DOHH2 (cell line): ENCODE results near the gene DHRS2.

Source experiments
- H3F3A ChIP-seq: fragments of 200-600 bp; sonication (generic), shearing (Covaris generic); 2 replicates; pipeline ENCODE4 v1.6.0; 2016; ENCODE audit warnings: antibody characterized with exemption, mild to moderate bottlenecking; ENCODE audit not compliant: control insufficient read depth, insufficient read depth
- H3K27ac ChIP-seq: fragments of 200-600 bp; sonication (generic); 2 replicates; pipeline ENCODE4 v1.5.1; 2014; ENCODE audit warnings: low read depth, mild to moderate bottlenecking, low read length, moderate library complexity
- H3K27me3 ChIP-seq: fragments of 200-600 bp; sonication (generic); 2 replicates; pipeline ENCODE4 v1.6.1; 2014; ENCODE audit warnings: mild to moderate bottlenecking, low read length, mixed read lengths; ENCODE audit not compliant: control insufficient read depth
- H3K36me3 ChIP-seq: fragments of 200-600 bp; sonication (generic); 2 replicates; pipeline ENCODE4 v1.6.1; 2014; ENCODE audit warnings: mild to moderate bottlenecking, low read length, moderate library complexity, mixed read lengths; ENCODE audit not compliant: control insufficient read depth
- H3K4me1 ChIP-seq: fragments of 200-600 bp; sonication (generic); 2 replicates; pipeline ENCODE4 v1.6.1; 2014; ENCODE audit warnings: mild to moderate bottlenecking, low read length, mixed read lengths; ENCODE audit not compliant: control insufficient read depth
- H3K4me2 ChIP-seq: fragments of 200-600 bp; sonication (generic); 2 replicates; pipeline ENCODE4 v1.6.0; 2014; ENCODE audit warnings: mild to moderate bottlenecking, low read length, moderate library complexity
- H3K4me3 ChIP-seq: fragments of 200-600 bp; sonication (generic); 2 replicates; pipeline ENCODE4 v1.5.1; 2014; ENCODE audit warnings: mild to moderate bottlenecking, low read length, mixed read lengths
- H3K79me2 ChIP-seq: fragments of 200-600 bp; sonication (generic); 2 replicates; pipeline ENCODE4 v1.6.1; 2014; ENCODE audit warnings: mild to moderate bottlenecking, low read length, mixed read lengths; ENCODE audit not compliant: control insufficient read depth
- H3K9me2 ChIP-seq: fragments of 200-600 bp; sonication (generic); replicated peaks from 2 replicates; pipeline ENCODE4 v1.6.1; 2014; ENCODE audit warnings: mild to moderate bottlenecking, low read length, mixed read lengths; ENCODE audit not compliant: control insufficient read depth
- H3K9me3 ChIP-seq: fragments of 200-600 bp; sonication (generic); 2 replicates; pipeline ENCODE4 v1.6.1; 2014; ENCODE audit warnings: antibody characterized with exemption, low read length, mixed read lengths; ENCODE audit not compliant: control insufficient read depth, insufficient read depth
- H4K20me1 ChIP-seq: fragments of 200-600 bp; sonication (generic); 2 replicates; pipeline ENCODE4 v1.6.0; 2014; ENCODE audit warnings: low read depth, mild to moderate bottlenecking, antibody characterized with exemption, low read length, moderate library complexity; ENCODE audit not compliant: control insufficient read depth, insufficient read depth
- CTCF ChIP-seq: fragments of 200-600 bp; sonication (generic); IDR thresholded peaks from one replicate; pipeline ENCODE4 v1.5.1; 2014; ENCODE audit warnings: antibody characterized with exemption, mild to moderate bottlenecking, low read depth, low read length; ENCODE audit not compliant: poor library complexity, severe bottlenecking
- EZH2phosphoT487 ChIP-seq: fragments of 200-600 bp; sonication (generic); IDR thresholded peaks from 2 replicates; pipeline ENCODE4 v1.6.1; 2017; ENCODE audit warnings: borderline replicate concordance, mild to moderate bottlenecking, antibody characterized with exemption, low read length, moderate library complexity, mixed read lengths

The DHRS2 gene

DNA sequence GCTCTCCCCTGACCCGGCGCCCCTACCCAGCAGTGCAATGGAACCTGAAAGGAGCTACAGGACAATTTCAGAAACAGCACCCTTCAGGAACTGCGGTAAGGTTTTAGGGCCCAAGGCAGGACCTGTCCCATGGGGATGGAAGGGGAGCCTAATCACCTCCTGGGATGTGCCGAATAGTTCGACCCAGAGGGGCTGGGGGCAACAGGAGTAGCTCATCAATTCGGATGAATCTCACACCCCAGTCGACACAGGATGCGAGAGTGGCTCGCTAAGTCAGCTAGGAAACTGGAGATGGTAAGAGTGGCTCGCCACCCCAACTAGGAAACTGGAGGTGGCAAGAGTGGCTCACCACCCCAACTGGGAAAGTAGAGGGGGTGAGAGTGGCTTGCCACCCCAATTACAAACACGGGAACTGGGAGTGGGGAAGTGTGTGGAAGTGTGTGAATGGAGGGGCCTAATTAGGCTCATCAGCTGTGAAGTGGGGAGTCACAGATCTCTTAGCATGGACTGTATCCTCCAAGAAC, 57.1 kb downstream of the DHRS2 start:
- no peaks in the 10 kb centered on the region for H3K79me2 ChIP-seq

DNA sequence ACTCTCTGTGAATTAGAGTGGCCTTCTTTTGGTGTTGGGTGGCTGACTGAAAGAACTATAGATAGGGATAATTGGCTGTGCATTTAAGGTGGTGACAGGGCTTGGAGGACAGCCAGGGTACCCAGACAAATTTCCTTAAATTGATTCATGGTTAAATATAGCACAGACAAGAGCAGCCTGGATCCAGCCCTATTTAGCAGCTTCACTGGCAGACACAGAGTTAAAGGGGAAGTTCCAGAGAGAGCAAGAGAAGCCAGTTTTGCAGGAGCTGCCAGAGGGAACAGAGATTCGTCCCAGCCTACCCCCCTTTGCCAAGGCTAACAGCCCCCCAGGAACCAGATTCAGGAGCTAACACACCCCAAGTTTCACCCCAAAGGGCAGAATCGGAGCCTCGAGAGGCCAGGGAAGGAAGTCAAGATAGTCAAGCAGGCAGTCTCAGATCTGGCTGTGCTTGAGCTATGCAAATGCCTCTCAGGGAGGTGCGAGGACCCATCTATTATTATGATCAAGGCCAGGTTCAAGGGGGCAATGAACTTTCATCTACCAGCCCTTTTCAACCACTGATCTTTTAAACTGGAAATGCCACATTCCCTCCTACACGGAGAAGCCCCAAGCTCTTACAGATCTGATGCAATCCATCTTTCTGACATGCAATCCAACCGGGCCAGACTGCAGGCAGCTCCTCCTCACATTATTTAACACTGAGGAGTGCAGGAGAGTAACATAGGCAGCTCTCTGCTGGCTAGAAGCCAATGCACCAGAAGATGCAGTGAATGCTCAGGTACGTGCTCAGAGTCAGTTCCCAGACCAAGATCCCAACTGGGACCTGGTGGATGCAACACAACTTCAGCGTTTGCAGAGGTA, 58.2 kb downstream of the DHRS2 start:
- no peaks in the 10 kb centered on the region for H3K9me3 ChIP-seq
- TF ChIP-seq EZH2phosphoT487: no peak
- no peak for TF ChIP-seq CTCF
- no peak overlapping the region for H3K4me3 ChIP-seq
- H3K27me3 ChIP-seq: peaks cover 23% of the 10 kb centered on the region
- no peaks in the 10 kb centered on the region for H4K20me1 ChIP-seq
- H3K36me3 ChIP-seq: no peaks in the 10 kb centered on the region
- H3F3A ChIP-seq: no peaks in the 10 kb centered on the region
- H3K79me2 ChIP-seq: no peaks in the 10 kb centered on the region
- no peak overlapping the region for H3K4me2 ChIP-seq
- no peaks in the 10 kb centered on the region for H3K9me2 ChIP-seq
- H3K27ac ChIP-seq: no peak overlapping the region
- H3K4me1 ChIP-seq: no peaks in the 10 kb centered on the region

More for the DNA sequence above, 57.1 kb downstream of the DHRS2 start:
- H3K27ac ChIP-seq: no peak overlapping the region
- no peak overlapping the region for H3K4me3 ChIP-seq
- H3F3A ChIP-seq: no peaks in the 10 kb centered on the region
- no peaks in the 10 kb centered on the region for H3K36me3 ChIP-seq
- no peaks in the 10 kb centered on the region for H3K9me2 ChIP-seq
- no peak overlapping the region for H3K4me2 ChIP-seq
- H4K20me1 ChIP-seq: no peaks in the 10 kb centered on the region
- no peaks in the 10 kb centered on the region for H3K9me3 ChIP-seq
- no peaks in the 10 kb centered on the region for H3K4me1 ChIP-seq
- TF ChIP-seq CTCF (no peak), EZH2phosphoT487 (no peak)
- H3K27me3 ChIP-seq: peaks cover 23% of the 10 kb centered on the region
